Endodermal cell (in vitro differentiated cells): ENCODE measurements around the gene PDZD7. TPM values are rescaled to one million over a fixed set of nuclear protein-coding genes. Genes with fewer than 3 reads are reported as not detected.

Source experiments
- DNase-seq: peaks from one replicate; pipeline ENCODE4 v3.0.0-alpha.2; 2017
- H3K27ac ChIP-seq: 2 replicates; pipeline ENCODE4 v1.5.1; 2013; ENCODE audit warnings: mild to moderate bottlenecking, low read depth, low read length, moderate library complexity
- H3K27me3 ChIP-seq: 2 replicates; pipeline ENCODE4 v1.6.1; 2013; ENCODE audit warnings: mild to moderate bottlenecking, low read length, moderate library complexity; ENCODE audit not compliant: insufficient read depth, control insufficient read depth, poor library complexity, severe bottlenecking
- H3K36me3 ChIP-seq: 2 replicates; pipeline ENCODE4 v1.7.0; 2013; ENCODE audit warnings: mild to moderate bottlenecking, low read length, moderate library complexity; ENCODE audit not compliant: control insufficient read depth, insufficient read depth
- H3K4me1 ChIP-seq: one replicate; pipeline ENCODE4 v1.7.0; 2013; ENCODE audit warnings: low read length; ENCODE audit not compliant: control insufficient read depth, insufficient read depth
- H3K4me3 ChIP-seq: 2 replicates; pipeline ENCODE4 v1.5.1; 2013; ENCODE audit warnings: mild to moderate bottlenecking, low read length, moderate library complexity
- H3K9ac ChIP-seq: 2 replicates; pipeline ENCODE4 v1.6.1; 2013; ENCODE audit warnings: mild to moderate bottlenecking, low read length, moderate library complexity; ENCODE audit not compliant: poor library complexity, severe bottlenecking; ENCODE audit errors: extremely low read depth
- H3K9me3 ChIP-seq: 2 replicates; pipeline ENCODE4 v1.6.1; 2013; ENCODE audit warnings: mild to moderate bottlenecking, low read length, moderate library complexity; ENCODE audit not compliant: control insufficient read depth
- H3K27ac Mint-ChIP-seq: 2 replicates; pipeline ENCODE4 v1.8.0; 2020; ENCODE audit warnings: mixed read lengths
- H3K27me3 Mint-ChIP-seq: 2 replicates; pipeline ENCODE4 v1.8.0; 2021; ENCODE audit warnings: mild to moderate bottlenecking, mixed read lengths; ENCODE audit not compliant: insufficient read depth
- H3K36me3 Mint-ChIP-seq: 2 replicates; pipeline ENCODE4 v1.8.0; 2020; ENCODE audit warnings: low read depth, mixed read lengths
- H3K4me1 Mint-ChIP-seq: 2 replicates; pipeline ENCODE4 v1.8.0; 2020; ENCODE audit warnings: mixed read lengths
- H3K4me3 Mint-ChIP-seq: 2 replicates; pipeline ENCODE4 v1.8.0; 2020; ENCODE audit warnings: mild to moderate bottlenecking, moderate library complexity, mixed read lengths
- H3K9me3 Mint-ChIP-seq: 2 replicates; pipeline ENCODE4 v1.8.0; 2020; ENCODE audit warnings: mild to moderate bottlenecking, mixed read lengths
- WGBS, 2 experiments: methylation state at CpG; one replicate each; pipeline versions ENCODE4 v1.1.5 to v1.1.7; 2013; ENCODE audit warnings: missing lambda C conversion rate in 2 of 2, mixed read lengths in 1 of 2; ENCODE audit not compliant: insufficient coverage in 1 of 2, insufficient read length in 1 of 2; 5-methylcytosine and 5-hydroxymethylcytosine counted together
- total RNA-seq, 2 donors: library from RNA; stranded (reverse); fragmentation: NEBNext Ultra II Directional in 1 of 2; extraction: Animal tissue kit (Norgen Biotek cat#: 25700) in 1 of 2; gene quantifications; 2 replicates in 1 of 2; 3 replicates in 1 of 2; pipeline ENCODE4 v1.2.1, GENCODE V29; 2021
- TF ChIP-seq, protein P1 (sequence below): fragments of 200-600 bp; sonication (generic); conservative IDR thresholded peaks from 2 replicates; pipeline ENCODE4 v1.5.0; 2021; ENCODE audit warnings: antibody characterized with exemption, mild to moderate bottlenecking

PDZD7 gene
- total RNA-seq, 2 donors from 2014 or later, result 0.49 to 1.1 TPM

DNA sequence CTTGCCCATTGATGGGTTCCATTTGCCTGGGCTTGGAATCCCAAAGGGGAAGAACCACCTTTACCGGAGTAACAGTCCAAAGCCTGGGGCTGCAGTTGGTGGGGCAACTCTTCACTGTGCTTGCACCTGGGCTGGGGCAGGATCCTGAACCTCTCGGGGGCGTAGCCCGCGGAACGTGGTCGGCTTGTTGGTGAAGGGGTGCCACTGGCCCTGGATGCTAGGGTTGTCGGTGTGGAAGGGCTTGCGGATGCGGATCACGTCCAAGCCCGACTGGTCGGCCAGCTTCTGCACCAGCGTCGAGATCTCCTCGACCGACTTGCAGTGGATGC, 44.3 kb downstream of the PDZD7 start:
- Histone ChIP-seq H3K27ac (no peak overlapping the region), H3K9me3 (no peaks in the 10 kb centered on the region), H3K9ac (peak overlapping the region; percentile 60), H3K4me3 (peak overlapping the region; percentile 92), H3K27me3 (no peaks in the 10 kb centered on the region), H3K36me3 (peaks cover 38% of the 10 kb centered on the region), H3K4me1 (no peaks in the 10 kb centered on the region)
- H3K27me3 Mint-ChIP-seq, result no peaks in the 10 kb centered on the region
- H3K4me1 Mint-ChIP-seq, result peaks cover 9% of the 10 kb centered on the region
- no peak for DNase-seq
- 23 to 42% methylated on average over 9 to 17 of the region's 17 CpGs for WGBS, 2 experiments
- no peaks in the 10 kb centered on the region for H3K9me3 Mint-ChIP-seq
- TF ChIP-seq, protein P1, sequence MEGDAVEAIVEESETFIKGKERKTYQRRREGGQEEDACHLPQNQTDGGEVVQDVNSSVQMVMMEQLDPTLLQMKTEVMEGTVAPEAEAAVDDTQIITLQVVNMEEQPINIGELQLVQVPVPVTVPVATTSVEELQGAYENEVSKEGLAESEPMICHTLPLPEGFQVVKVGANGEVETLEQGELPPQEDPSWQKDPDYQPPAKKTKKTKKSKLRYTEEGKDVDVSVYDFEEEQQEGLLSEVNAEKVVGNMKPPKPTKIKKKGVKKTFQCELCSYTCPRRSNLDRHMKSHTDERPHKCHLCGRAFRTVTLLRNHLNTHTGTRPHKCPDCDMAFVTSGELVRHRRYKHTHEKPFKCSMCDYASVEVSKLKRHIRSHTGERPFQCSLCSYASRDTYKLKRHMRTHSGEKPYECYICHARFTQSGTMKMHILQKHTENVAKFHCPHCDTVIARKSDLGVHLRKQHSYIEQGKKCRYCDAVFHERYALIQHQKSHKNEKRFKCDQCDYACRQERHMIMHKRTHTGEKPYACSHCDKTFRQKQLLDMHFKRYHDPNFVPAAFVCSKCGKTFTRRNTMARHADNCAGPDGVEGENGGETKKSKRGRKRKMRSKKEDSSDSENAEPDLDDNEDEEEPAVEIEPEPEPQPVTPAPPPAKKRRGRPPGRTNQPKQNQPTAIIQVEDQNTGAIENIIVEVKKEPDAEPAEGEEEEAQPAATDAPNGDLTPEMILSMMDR, result no peak
- peak overlapping the region; percentile 93 for H3K27ac Mint-ChIP-seq
- H3K4me3 Mint-ChIP-seq, result peak overlapping the region; percentile 93
- H3K36me3 Mint-ChIP-seq, result peaks cover 44% of the 10 kb centered on the region

DNA sequence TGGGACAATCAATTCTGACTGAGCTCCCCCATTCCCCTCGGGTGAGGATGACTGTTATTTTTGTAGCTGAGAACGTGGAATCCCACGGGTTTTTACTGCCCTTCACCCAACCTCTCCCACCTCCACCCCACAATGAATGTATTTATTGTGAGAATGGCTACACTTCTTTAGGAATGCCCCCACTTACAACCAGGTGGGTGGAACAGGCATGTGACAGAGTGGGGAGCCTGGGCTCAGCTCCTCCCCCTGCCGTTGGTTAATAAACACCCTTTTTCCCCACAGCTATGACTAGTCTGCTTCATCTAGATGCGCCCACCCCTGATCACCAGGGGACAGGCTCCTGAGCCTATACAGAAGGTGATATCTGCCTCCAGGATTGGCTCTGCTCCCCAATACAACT, 45.6 kb downstream of the PDZD7 start:
- peak overlapping the region; percentile 92 for H3K4me3 ChIP-seq

DNA sequence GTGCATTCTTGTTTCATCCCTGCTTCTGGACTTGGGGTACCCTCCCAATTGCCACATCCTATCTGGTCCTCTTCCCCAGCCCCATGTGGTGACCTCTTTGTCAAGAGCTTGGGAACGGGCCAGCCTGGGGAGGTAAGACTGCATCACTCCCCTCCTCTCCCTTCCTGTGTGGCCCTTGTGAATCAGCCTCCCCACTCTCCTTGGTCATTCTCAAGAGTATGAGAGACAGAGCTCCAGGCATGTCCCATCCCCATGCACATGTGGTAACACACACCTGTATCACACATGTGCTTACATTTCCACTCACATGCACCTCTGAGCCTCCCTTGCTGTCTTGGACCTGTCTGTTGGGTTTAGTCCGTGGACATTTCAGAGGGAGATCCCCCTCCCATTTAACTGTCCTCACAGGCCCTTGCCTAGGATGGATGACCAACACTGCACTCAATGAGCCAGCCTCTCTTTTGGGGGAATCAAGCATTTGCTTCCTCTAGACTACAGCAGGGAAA, 46.2 kb downstream of the PDZD7 start:
- Histone ChIP-seq H3K27ac (no peak overlapping the region), H3K27me3 (no peaks in the 10 kb centered on the region), H3K9ac (no peak overlapping the region), H3K4me3 (no peak overlapping the region), H3K9me3 (no peaks in the 10 kb centered on the region), H3K36me3 (peaks cover 38% of the 10 kb centered on the region), H3K4me1 (no peaks in the 10 kb centered on the region)
- Mint-ChIP-seq H3K4me3 (no peak overlapping the region), H3K4me1 (peaks cover 9% of the 10 kb centered on the region), H3K9me3 (no peaks in the 10 kb centered on the region), H3K27me3 (no peaks in the 10 kb centered on the region), H3K27ac (no peak overlapping the region), H3K36me3 (peaks cover 38% of the 10 kb centered on the region)
- 92 to 100% methylated on average over 2 of the region's 2 CpGs for WGBS, 2 experiments
- DNase-seq, result no peak
- TF ChIP-seq, protein P1, result no peak

More for the DNA sequence above, 45.6 kb downstream of the PDZD7 start:
- Histone ChIP-seq H3K9me3 (no peaks in the 10 kb centered on the region), H3K36me3 (peaks cover 37% of the 10 kb centered on the region), H3K27me3 (no peaks in the 10 kb centered on the region), H3K27ac (no peak overlapping the region), H3K9ac (no peak overlapping the region), H3K4me1 (no peaks in the 10 kb centered on the region)
- peaks cover 36% of the 10 kb centered on the region for H3K36me3 Mint-ChIP-seq
- no peaks in the 10 kb centered on the region for H3K27me3 Mint-ChIP-seq
- H3K4me1 Mint-ChIP-seq, result peaks cover 9% of the 10 kb centered on the region
- TF ChIP-seq, protein P1, result no peak
- WGBS, 2 experiments, result 75 to 87% methylated on average over 2 to 5 of the region's 5 CpGs
- H3K4me3 Mint-ChIP-seq, result peak overlapping the region; percentile 93
- no peak overlapping the region for H3K27ac Mint-ChIP-seq
- no peak for DNase-seq
- no peaks in the 10 kb centered on the region for H3K9me3 Mint-ChIP-seq
